LHCN-M2 (cell line): ENCODE results near the gene KRT34. TPM values are rescaled to one million over a fixed set of nuclear protein-coding genes. Genes with fewer than 3 reads are reported as not detected.
"Not testable (repeated sequence)": the region's sequence is repeated elsewhere in the genome, so short reads cannot be mapped to it uniquely, and the experiment has no call there.

Experiments used
- DNase-seq: peaks from one replicate; pipeline ENCODE4 v3.0.0-alpha.2; 2012; ENCODE audit warnings: low read depth
- polyA plus RNA-seq: library from polyadenylated mRNA; unstranded; fragments of >200 nt; gene quantifications from one replicate; pipeline ENCODE4 v1.2.1, GENCODE V29; 2012; ENCODE audit warnings: missing spikeins
- total RNA-seq: library from RNA; depleted of rRNA; stranded (reverse); fragments of >200 nt; gene quantifications from 2 replicates; pipeline ENCODE4 v1.2.3, GENCODE V29; 2014; rRNA removed

KRT34 gene
- total RNA-seq = 0.29 and 1.0 TPM in 2 replicates
- polyA plus RNA-seq = 3.1 TPM

DNA sequence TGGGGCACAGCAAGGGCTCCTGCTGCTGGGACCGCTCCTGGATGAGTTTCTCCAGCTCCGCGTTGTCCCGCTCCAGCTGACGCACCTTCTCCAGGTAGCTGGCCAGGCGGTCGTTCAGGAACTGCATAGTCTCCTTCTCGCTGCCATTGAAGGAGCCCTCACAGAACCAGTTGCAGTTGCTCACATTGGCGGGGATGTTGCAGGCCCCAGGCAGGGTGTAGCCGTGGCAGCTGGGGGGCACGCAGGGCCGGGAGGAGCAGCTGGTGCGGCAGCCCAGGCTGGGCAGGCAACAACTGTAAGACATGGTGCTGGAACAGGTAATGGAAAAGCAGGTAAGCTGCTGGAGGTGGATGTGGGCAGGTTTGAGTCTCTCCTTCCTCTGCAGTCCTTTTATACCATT, at the start of gene KRT34:
KRT34 (minus strand) TSS at position 364 of the 400 bp plus-strand sequence; CDS start at position 304, 60 bp downstream.
- not testable (repeated sequence) for DNase-seq

DNA sequence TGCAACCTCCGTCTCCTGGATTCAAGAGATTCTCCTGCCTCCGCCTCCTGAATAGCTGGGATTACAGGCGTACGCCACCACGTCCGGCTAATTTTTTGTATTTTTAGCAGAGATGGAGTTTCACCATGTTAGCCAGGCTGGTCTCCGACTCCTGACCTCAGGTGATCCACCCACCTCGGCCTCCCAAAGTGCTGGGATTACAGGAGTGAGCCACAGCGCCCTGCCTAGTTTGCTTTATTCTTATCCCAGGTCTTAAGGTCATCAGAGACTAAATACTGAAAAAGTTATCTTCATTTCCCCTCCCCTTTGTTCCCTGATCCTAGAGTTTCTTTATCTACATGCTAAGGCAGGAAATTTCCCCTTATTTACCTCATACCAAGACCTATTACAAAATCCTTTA, 48.3 kb upstream of the KRT34 start:
- not testable (repeated sequence) for DNase-seq

DNA sequence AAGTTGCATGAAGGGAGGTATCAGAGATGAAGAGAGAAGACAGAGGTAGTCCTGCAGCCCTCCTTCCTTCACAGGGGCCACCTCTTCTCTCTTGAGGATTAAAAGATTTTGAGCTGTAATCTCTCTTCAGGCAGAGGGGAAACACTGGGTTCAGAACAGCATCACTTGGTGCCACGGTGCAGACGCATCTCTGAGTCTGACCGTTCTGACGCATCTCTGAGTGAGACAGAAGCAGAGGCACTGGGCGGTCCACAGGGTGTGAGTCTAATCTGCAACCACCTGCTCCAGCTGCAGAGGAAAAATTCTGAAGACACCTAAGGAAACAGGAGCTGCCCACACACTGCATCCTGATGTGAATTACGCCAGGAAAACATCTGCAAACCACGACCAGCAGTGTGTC, 47.6 kb upstream of the KRT34 start:
- DNase-seq = no peak

DNA sequence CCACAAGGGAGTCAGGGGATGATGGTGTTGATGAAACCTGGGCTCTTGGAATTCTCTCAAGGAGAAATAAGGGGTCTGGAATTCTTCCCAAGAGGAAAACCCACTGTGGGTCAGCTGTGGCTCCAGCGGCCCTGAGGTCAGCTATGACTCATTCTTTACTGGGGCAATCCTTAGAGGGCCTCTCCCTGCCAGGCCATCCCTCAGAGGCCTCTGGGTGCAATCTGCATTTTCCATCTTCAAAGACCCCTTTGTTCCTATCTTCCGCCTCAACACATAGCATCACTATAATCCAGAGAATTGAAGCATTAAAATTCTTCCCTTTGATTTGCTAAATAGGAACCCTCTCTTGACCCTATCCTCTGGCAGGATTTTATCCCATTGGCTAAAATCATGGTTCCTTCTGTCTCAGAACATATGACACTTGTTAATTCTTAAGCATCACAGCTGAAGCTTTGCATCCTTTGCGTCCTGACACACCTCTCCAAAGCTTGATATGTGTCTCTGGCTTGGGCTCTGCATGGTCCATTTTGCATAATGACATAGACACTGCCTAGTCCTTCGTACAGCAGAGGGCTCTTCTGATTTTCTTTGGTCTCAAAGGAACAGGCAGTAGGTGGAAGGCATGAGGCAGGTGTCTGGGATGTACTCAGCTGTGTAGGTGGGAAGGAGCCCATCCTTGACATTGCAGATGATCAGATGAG, 46.6 kb upstream of the KRT34 start:
- no peak for DNase-seq

DNA sequence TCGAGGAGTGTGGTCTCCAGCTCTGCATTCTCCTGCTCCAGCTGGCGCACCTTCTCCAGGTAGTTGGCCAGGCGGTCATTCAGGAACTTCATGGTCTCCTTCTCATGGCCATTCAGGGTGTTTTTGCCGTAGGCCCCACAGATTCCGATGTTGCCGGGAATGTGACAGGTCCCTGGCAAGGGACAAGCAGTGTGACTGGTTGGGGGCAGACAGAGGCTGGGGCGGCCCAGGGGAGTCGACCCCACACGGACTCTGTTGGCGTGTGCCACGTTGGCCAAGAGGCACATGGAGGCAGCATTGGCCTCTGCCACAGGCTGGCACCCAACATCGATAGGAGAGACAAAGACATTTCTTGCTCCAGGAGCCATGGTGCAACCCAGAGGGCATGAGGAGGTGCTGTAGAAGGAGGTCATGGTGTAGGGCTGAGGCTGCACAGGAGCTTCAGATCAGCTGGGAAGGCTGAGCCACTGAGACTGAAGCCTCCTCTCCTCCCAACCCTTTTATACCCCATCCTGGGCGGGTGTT, 42.1 kb upstream of the KRT34 start, which contains the start of gene KRT37:
KRT37 (minus strand) TSS at position 475 of the 525 bp plus-strand sequence; CDS start at position 413, 62 bp downstream.
- DNase-seq = no peak

DNA sequence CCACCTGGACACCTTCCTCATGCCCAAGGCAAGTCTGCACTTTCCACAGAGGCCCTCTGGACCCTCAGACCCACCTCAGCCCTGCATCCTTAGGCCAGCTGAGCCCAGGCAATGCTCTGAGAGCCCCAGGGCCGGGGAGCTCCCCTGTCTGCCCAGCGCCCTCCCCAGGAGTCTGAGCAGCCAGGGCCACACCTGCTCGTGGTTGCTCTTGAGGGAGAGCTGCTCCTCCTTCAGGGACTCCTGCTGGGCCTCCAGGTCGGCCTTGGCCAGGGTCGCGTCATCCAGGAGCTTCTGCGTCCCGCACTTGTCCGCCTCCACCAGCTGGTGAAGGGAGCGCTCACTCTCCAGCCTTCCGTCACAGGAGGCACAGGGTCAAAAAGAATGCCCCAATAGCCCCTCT, 40.5 kb upstream of the KRT34 start:
- DNase-seq = not testable (repeated sequence)

DNA sequence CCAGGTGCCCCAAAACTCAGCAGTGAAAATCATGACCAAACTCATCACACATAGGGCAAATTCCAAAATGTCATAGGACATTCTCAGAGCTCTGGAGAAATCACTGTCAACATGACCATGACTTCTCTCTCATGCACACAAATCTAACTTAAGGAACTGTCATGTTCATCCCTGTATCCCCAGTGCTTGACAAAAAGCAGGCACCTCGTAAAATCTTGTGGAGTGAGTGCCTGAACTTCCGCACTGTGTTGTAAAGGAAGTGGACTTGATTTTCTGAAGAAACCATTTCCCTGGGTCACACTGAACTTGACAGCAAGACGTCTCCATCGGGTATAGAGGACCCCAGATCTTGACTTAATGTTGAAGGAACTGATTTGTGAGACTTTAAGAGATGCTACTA, 39.5 kb upstream of the KRT34 start:
- DNase-seq = no peak

DNA sequence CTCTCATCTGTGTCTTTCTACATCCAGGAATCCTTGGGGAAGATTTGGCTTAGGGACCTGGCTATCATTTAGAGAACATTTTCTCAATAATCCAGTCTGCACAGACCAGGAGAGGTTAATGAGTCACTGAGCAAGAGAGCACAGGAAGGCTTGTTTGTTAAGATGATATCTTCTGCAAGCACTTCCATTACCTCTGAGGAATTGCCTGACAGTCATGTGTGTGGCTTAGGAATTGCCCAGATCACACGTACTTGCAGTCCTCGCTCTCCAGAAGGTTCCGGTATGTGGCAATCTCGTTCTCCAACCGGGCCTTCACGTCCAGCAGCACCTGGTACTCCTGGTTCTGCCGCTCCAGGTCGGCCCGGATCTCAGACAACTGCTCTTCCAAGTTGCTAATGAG, 39.0 kb upstream of the KRT34 start:
- no peak for DNase-seq

DNA sequence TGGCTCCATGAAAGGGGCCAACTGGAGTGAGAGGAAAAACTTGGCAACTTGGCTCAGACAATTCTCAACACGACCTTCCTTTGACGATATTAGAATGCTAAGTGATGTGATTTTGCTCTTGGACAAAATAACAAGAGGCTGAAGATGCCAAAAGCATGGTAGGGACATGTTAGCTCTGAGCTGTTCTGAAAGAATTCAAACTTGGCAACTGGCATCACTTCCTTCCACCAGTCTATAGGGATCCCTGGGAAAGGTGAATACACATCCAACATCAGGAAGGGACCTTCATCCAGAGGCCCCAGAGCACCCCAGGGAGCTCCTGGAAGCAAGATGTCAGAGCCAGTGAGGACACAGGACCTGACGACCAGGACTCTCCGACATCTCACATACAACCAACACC, 38.0 kb upstream of the KRT34 start:
- DNase-seq = no peak

DNA sequence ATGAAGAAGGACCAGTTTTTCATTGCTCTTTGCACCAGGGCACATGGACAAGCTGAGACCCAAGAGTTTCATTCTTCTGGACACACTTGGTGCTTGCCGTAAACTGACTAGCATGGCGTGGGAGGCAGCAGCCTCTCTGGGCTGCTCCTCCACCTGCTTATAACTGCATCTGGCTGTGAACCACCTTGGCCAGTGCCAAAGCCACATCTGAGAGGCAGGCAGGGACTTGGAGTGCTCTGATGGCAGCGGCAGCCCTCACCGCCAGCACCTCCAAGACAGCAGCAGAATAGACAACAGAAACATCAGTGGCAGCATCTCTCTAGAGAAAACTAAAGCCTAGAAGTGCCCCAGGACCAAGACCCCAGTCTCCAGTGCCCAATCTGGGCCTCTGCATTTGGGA, 37.6 kb upstream of the KRT34 start:
- no peak for DNase-seq

DNA sequence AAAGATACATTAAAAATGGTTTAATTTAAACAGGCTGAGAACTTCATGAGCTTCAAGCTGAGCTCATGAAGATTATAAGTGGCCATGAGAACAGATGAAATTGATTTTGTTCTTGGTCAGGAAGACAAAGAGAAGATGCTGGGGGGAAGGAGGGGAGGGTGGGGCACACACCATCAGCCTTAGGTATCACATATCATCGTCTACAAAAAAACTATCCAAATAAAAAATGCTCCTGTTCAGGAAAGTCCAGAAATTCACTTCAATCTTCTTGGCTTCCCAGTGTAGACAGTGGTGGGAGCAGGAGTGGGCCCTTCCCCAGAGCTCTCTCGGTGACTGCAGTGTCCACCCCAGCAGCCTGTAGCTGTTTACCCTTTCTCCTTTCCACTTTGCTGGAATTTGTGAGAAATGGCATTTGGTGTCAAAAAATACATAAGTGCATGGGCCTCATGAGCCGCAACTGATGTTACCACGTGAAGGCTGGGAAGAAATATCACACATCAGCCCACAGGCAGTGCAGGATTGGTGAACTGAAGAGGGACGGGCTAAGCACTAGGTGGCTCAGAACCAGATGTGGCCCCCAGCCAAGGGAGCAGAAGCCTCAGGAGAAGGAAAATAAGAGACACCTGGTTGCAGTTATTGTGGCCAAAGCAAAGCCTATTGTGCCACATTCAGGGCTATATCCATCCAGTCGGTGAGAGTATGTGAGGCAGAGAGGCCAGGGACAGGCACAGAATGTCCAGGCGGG, 36.2 kb upstream of the KRT34 start:
- no peak for DNase-seq

DNA sequence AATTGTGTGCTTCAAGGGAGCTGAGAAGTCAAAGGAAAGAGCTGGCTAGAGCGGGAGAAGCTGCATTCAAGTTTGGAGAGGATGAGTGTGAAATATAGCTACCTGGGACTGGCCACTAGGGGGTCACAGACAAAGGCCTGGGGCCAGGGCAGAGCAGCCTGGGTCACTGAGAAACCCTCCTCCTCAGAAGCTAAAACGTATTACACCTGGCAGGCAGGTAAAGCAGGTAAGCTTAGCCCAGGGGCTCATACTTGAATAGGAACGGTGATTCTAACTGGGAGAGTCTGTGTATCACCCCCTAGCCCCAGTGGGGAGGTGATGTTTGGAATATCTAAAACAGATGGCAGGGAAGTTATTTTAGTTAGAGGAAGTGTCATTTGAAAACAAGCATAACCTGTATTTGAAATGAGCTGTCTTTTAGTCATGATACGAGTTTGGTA, 35.5 kb upstream of the KRT34 start:
- no peak for DNase-seq

DNA sequence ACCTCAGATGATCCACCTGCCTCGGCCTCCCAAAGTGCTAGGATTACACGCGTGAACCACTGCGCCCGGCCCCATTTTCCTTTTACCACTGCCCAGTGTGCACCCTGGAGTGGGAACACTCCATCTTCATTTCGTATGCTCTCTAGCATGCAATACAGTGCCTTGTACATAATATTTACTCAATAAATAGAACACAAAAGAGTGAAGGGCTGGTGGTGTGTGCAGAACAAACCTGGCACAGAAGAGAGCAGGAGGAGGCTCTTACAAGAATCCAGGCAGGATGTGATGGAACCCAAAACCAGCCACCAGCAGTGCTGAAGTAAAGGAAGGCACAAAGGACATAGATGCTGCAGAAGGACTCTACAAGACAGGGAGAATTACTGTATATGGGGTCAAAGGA, 35.0 kb upstream of the KRT34 start:
- DNase-seq = no peak

DNA sequence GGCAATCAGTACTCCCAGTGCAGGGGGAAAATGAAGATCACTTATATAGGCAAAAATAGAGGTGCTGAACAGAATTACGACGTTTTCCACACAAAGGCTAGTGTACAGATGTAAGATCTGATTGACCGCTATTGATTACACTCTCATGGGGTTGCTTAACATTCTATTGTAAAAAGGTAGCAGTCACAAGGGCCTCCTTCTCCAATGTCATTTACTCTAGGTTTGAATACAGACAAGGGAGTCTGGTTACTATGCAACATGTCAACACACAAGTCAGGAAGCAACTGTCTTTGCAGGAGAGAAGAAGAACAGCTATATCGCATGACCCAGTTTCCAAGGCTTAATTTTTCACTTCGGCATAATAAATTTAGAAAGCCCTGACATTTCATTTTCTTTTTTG, 34.4 kb upstream of the KRT34 start:
- DNase-seq = no peak

DNA sequence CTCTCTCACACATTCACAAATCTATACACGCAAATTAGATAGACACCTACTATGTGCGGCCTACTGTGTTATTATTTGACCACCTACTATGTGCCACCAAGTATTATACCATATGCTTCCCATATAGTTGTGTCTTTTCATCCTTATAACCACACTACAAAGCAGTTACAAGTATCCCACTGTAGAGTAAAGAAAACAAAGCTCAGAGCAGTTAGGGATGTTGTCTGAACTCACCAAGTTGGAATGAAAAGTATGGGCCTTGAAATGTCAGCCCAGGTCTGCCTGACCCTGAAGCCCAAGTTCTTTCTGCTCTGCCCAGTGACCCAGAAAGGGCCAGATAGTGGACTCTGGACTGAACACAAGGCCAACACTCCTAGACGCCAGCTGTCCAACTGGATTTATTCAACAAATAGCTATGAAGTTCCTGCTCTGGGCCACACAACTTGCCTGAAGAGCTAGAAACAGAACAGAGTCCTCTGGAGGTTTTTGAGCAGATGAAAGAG, 33.8 kb upstream of the KRT34 start:
- DNase-seq = peak; percentile 41

DNA sequence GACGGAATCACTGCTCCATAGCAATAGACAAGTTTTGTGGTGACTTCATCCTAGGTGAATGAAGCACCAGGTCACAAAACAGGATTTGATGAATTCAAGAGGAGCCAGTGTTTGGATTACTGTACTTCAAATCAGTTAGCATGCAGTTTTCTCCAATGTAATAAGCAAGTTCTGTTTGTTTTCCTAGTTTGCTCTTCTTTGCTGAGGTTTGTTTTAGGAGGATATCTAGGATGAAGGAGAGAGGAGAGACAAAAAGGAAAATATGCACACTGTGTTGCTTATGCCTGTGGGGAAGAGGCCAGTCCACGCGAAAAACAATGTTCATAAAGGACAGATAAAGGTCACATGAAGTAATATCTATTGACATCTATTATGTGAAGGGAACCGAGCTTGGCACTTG, 33.3 kb upstream of the KRT34 start:
- DNase-seq = no peak

DNA sequence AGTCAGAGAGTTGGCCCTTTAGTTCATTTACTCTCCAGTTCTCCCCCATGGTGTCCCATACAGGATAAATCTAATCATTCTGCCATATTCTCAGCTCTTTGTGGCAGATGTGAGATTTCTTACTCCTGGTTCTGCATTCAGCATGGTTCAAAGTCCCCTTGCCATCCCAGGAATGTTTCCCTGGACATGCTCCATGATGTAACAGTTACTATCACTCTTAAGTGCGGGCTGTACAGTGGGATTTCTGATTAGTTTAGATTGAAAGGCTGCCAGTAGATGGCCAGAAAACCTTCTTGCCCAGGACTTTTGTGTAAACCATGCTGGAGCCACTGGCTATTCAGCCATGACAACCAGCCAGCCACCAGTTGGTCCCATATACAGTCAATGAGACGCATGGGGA, 31.9 kb upstream of the KRT34 start:
- no peak for DNase-seq

DNA sequence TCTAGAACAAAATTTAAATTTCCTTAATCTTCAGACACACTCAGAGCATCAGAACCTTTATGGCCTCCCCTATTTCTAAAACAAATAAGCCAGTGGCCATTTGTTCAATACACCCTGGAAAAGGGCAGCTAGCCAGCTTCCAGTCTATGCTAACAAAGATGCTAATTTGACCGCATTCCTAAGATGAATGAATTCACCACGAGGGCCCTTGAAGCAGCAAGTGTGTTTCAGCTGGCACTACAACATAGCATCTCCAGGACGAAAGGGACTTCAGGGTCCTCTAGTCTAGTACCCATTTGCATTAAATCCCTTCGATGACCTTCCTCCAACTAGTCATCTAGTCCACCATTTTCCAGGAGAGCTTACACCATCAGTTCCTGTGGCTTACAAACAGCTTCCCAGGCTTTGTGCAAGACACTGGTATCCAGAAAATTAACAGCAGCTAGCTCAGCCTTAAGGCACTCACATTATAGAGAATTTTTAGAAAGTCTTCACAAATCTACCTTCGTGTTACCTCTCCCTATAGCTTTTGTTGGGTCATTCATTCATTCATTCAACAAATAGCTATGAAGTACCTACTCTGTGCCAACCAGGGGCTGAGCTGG, 31.3 kb upstream of the KRT34 start:
- DNase-seq = no peak

DNA sequence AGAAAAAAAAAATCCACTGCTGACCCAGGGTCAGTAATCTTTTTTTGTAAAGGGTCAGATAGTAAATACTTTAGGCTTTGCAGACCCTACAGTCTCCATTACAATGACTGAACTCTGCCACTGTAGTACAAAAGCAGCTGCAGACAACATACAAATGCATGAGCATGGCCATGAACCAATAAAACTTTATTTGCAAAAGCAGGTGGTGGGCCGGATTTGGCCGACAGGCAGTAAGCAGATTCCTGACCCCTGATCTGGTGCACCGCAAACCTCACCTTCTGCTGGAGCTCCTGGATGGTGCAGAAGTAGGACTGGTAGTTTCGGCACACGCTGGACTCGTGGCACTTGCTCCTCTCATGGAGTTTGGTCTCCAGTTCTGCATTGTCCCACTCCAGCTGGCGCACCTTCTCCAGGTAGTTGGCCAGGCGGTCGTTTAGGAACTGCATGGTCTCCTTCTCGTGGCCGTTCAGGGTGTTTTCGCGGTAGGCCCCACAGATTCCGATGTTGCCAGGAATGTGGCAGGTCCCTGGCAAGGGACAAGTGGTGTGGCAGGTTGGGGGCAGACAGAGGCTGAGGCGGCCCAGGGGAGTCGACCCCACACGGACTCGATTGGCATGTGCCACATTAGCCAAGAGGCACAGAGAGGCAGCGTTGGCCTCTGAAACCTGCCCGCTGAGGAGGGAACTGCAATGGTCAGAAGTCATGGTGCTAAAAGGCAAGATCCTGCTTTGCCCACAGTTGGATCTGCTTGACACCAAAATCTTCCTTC, 29.1 kb upstream of the KRT34 start:
- no peak for DNase-seq

DNA sequence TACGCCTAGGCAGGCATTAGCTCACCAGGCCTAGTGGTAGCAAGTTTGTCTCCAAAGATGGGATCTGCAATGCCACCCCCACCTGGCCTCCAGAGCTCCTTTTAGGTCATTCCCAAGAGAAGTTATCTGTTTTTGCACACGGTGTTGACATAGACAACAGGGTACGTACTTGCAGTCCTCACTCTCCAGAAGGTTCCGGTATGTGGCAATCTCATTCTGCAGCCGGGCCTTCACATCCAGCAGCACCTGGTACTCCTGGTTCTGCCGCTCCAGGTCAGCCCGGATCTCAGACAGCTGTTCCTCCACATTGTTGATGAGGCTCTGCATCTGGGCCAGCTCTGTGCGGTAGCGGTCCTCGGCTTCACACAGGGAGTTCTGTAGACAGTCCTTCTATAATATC, 25.1 kb upstream of the KRT34 start:
- DNase-seq = no peak

DNA sequence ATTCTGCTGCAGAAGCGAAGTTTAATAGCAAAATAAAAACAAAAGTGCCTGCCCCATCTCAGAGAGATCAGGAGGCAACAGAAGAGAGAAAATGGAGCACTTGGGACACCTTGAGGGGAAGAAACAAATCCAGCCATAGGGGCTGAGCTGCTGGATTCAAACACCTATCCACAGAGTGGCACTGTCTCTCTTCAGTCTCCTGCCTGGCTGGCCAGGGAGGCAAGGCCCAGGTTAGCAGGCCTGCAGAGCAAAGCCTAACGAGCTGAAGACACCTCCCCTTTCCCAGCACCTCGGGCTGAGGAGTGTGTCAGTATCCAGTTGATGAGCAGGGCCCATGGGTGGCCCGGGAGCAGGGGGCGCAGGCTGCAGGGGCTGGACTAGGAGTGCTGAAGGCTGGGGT, 24.1 kb upstream of the KRT34 start:
- DNase-seq = no peak
